ENCODE measurements around the gene NSG1. TPM values are rescaled to one million over a fixed set of nuclear protein-coding genes. Genes with fewer than 3 reads are reported as not detected.

Gene NSG1
- total RNA-seq, 5 donors from 2014 or later (not counting 1 experiment from before 2014, with no cell fraction given) = 14.2 to 42.8 (median 19.2) TPM

DNA sequence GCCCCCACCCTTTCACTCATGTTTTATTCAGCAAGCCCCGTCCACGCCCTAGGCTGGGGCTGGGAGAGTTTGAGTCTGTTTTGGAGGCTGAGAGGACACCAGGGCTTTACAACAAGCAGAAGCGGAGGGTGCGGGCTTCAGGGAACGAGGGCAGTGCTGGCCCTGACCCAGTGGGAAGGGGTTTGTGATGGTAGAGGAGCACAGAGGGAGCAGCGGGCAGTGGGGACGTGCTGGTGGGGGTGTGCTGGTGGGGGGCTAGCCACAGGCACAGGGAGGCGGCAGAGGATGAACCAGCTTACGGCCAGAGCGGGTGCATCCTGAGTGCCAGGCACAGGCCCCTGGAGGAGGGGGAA is 26.4 kb downstream of the NSG1 start:
- Mint-ChIP-seq H3K27ac (no peak overlapping the region), H3K9me3 (peaks cover 0 to 2% (median 0%) of the 10 kb centered on the region in 3 donors), H3K27me3 (no peaks in the 10 kb centered on the region), H3K36me3 (peaks cover 20% of the 10 kb centered on the region), H3K4me1 (peaks cover 7 to 16% (median 15%) of the 10 kb centered on the region in 3 donors), H3K4me3 (no peak overlapping the region)
- Histone ChIP-seq H3K36me3 (ENCODE audit: control insufficient read depth in 2 of 2, extremely low read depth in 1 of 2, insufficient read depth in 1 of 2, low read length in 1 of 2) (peaks cover 7 to 9% of the 10 kb centered on the region in 2 donors), H3K4me1 (ENCODE audit: control insufficient read depth in 1 of 2, extremely low read depth in 1 of 2, insufficient read depth in 2 of 2, low read length in 2 of 2) (peaks cover 4 to 8% of the 10 kb centered on the region in 2 experiments), H3K9me3 (no peaks in the 10 kb centered on the region), H3K27ac (ENCODE audit: low read length) (no peak overlapping the region), H3K27me3 (replicated peaks in 1 of 2; ENCODE audit: control insufficient read depth in 2 of 2, extremely low read depth in 1 of 2, insufficient read depth in 2 of 2, low read length in 1 of 2) (no peaks in the 10 kb centered on the region), H3K4me3 (ENCODE audit: control insufficient read depth in 1 of 2, extremely low read depth in 1 of 2, low read length in 1 of 2) (no peak overlapping the region)
- 94% methylated on average over 8 of the region's 10 CpGs for WGBS (ENCODE audit: insufficient coverage)
- ChIA-PET POLR2A (no interaction called here), CTCF (no interaction called here)
- DNase-seq = no peak
- no peak for ATAC-seq (replicated peaks in 1 of 4)

DNA sequence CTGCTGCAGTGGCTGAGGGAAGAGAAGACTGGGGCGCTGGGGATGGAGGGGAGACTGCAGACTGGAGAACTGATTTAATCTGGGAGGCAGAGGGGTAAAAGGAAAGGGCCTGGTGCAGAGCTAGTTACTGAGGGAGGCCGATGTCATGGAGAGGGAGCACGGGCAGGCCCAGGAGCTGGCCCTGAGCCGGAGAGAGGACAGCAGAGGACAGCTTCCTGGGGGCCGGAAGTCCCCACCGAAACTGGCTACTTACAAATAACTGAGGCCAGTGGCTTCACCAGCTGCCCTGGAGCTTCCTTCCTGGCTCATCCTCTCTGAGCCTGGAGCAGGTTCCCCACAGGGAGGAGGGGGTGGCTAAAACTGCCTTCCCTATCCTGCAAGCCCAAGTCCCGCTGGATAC is 26.9 kb downstream of the NSG1 start:
- no peak overlapping the region for H3K27ac ChIP-seq (ENCODE audit: low read length)

GRCh38 chr4:4415107-4415805 is 28.4 kb downstream of the NSG1 start:
- DNase-seq = no peak
- CTCF ChIA-PET = no interaction called here
- no peak overlapping the region for H3K27ac Mint-ChIP-seq

More for the DNA sequence above, 26.9 kb downstream of the NSG1 start:
- CTCF ChIA-PET = no interaction called here
- peaks cover 12 to 20% (median 20%) of the 10 kb centered on the region in 3 donors for H3K4me1 Mint-ChIP-seq
- no peaks in the 10 kb centered on the region for H3K27me3 Mint-ChIP-seq
- POLR2A ChIA-PET = no interaction called here
- Histone ChIP-seq H3K36me3 (ENCODE audit: control insufficient read depth in 2 of 2, extremely low read depth in 1 of 2, insufficient read depth in 1 of 2, low read length in 1 of 2) (peaks cover 7 to 9% of the 10 kb centered on the region in 2 donors), H3K4me1 (ENCODE audit: control insufficient read depth in 1 of 2, extremely low read depth in 1 of 2, insufficient read depth in 2 of 2, low read length in 2 of 2) (peaks cover 8 to 13% of the 10 kb centered on the region in 2 experiments), H3K27me3 (replicated peaks in 1 of 2; ENCODE audit: control insufficient read depth in 2 of 2, extremely low read depth in 1 of 2, insufficient read depth in 2 of 2, low read length in 1 of 2) (no peaks in the 10 kb centered on the region), H3K4me3 (ENCODE audit: control insufficient read depth in 1 of 2, extremely low read depth in 1 of 2, low read length in 1 of 2) (no peak overlapping the region), H3K9me3 (no peaks in the 10 kb centered on the region)
- H3K36me3 Mint-ChIP-seq = peaks cover 25% of the 10 kb centered on the region
- DNase-seq (no peak), ATAC-seq (replicated peaks in 1 of 4) (no peak)
- peaks cover 0 to 2% (median 0%) of the 10 kb centered on the region in 3 donors for H3K9me3 Mint-ChIP-seq
- no peak overlapping the region for H3K27ac Mint-ChIP-seq
- WGBS (ENCODE audit: insufficient coverage) = 87% methylated on average over 6 of the region's 7 CpGs
- H3K4me3 Mint-ChIP-seq = no peak overlapping the region

GRCh38 chr4:4415806-4416805 is 29.2 kb downstream of the NSG1 start:
- ChIA-PET CTCF (no interaction called here), POLR2A (no interaction called here)
- Histone ChIP-seq H3K9me3 (no peaks in the 10 kb centered on the region), H3K27ac (ENCODE audit: low read length) (no peak overlapping the region), H3K4me3 (ENCODE audit: control insufficient read depth in 1 of 2, extremely low read depth in 1 of 2, low read length in 1 of 2) (no peak overlapping the region), H3K4me1 (ENCODE audit: control insufficient read depth in 1 of 2, extremely low read depth in 1 of 2, insufficient read depth in 2 of 2, low read length in 2 of 2) (peaks cover 12 to 23% of the 10 kb centered on the region in 2 experiments), H3K36me3 (ENCODE audit: control insufficient read depth in 2 of 2, extremely low read depth in 1 of 2, insufficient read depth in 1 of 2, low read length in 1 of 2) (peaks cover 16 to 20% of the 10 kb centered on the region in 2 donors), H3K27me3 (replicated peaks in 1 of 2; ENCODE audit: control insufficient read depth in 2 of 2, extremely low read depth in 1 of 2, insufficient read depth in 2 of 2, low read length in 1 of 2) (no peaks in the 10 kb centered on the region)
- DNase-seq (no peak), ATAC-seq (replicated peaks in 1 of 4) (no peak)
- H3K36me3 Mint-ChIP-seq = peaks cover 42% of the 10 kb centered on the region
- H3K4me1 Mint-ChIP-seq = peaks cover 24 to 34% (median 33%) of the 10 kb centered on the region in 3 donors
- H3K27me3 Mint-ChIP-seq = no peaks in the 10 kb centered on the region
- H3K9me3 Mint-ChIP-seq = peaks cover 0 to 2% (median 0%) of the 10 kb centered on the region in 3 donors
- peak overlapping the region in 1 of 2 donors; percentile 10 for H3K27ac Mint-ChIP-seq
- WGBS (ENCODE audit: insufficient coverage) = over 99% methylated on average over 25 of the region's 27 CpGs
- H3K4me3 Mint-ChIP-seq = no peak overlapping the region

More at GRCh38 chr4:4415107-4415805, 28.4 kb downstream of the NSG1 start:
- H3K36me3 ChIP-seq (ENCODE audit: control insufficient read depth in 2 of 2, extremely low read depth in 1 of 2, insufficient read depth in 1 of 2, low read length in 1 of 2) = peaks cover 15 to 16% of the 10 kb centered on the region in 2 donors
- Mint-ChIP-seq H3K36me3 (peaks cover 33% of the 10 kb centered on the region), H3K9me3 (peaks cover 0 to 2% (median 0%) of the 10 kb centered on the region in 3 donors), H3K4me1 (peaks cover 24 to 33% (median 31%) of the 10 kb centered on the region in 3 donors), H3K4me3 (no peak overlapping the region), H3K27me3 (no peaks in the 10 kb centered on the region)
- no peak overlapping the region for H3K4me3 ChIP-seq (ENCODE audit: control insufficient read depth in 1 of 2, extremely low read depth in 1 of 2, low read length in 1 of 2)
- no peaks in the 10 kb centered on the region for H3K9me3 ChIP-seq
- 96% methylated on average over 18 of the region's 19 CpGs for WGBS (ENCODE audit: insufficient coverage)
- H3K27me3 ChIP-seq (replicated peaks in 1 of 2; ENCODE audit: control insufficient read depth in 2 of 2, extremely low read depth in 1 of 2, insufficient read depth in 2 of 2, low read length in 1 of 2) = no peaks in the 10 kb centered on the region
- H3K27ac ChIP-seq (ENCODE audit: low read length) = no peak overlapping the region
- peaks cover 12 to 23% of the 10 kb centered on the region in 2 experiments for H3K4me1 ChIP-seq (ENCODE audit: control insufficient read depth in 1 of 2, extremely low read depth in 1 of 2, insufficient read depth in 2 of 2, low read length in 2 of 2)
- POLR2A ChIA-PET = no interaction called here
- no peak for ATAC-seq (replicated peaks in 1 of 4)

DNA sequence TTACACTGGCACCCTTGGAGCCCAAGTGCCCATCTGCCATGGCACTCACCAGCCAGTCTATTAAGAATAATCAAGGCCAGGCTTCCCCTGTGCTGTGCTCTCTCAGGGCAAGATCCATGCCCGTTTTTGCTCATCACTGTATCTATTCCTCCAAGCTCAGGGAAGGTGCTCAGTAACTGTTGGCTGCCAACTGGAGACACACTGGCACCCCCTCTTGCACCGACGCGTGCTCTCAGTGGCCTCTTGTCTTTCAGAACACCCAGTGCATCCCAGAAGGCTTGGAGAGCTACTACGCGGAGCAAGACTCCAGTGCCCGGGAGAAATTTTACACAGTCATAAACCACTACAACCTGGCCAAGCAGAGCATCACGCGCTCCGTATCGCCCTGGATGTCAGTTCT is 30.1 kb downstream of the NSG1 start:
- ChIA-PET POLR2A (no interaction called here), CTCF (no interaction called here)
- ATAC-seq (replicated peaks in 1 of 4) (no peak), DNase-seq (no peak)
- Mint-ChIP-seq H3K4me3 (no peak overlapping the region), H3K9me3 (peaks cover 0 to 2% (median 0%) of the 10 kb centered on the region in 3 donors), H3K36me3 (peaks cover 45% of the 10 kb centered on the region), H3K4me1 (peaks cover 24 to 34% (median 33%) of the 10 kb centered on the region in 3 donors), H3K27me3 (no peaks in the 10 kb centered on the region), H3K27ac (peak overlapping the region in 1 of 2 donors; percentile 50)
- Histone ChIP-seq H3K27me3 (replicated peaks in 1 of 2; ENCODE audit: control insufficient read depth in 2 of 2, extremely low read depth in 1 of 2, insufficient read depth in 2 of 2, low read length in 1 of 2) (no peaks in the 10 kb centered on the region), H3K9me3 (no peaks in the 10 kb centered on the region), H3K36me3 (ENCODE audit: control insufficient read depth in 2 of 2, extremely low read depth in 1 of 2, insufficient read depth in 1 of 2, low read length in 1 of 2) (peaks cover 23 to 26% of the 10 kb centered on the region in 2 donors), H3K4me1 (ENCODE audit: control insufficient read depth in 1 of 2, extremely low read depth in 1 of 2, insufficient read depth in 2 of 2, low read length in 2 of 2) (peaks cover 12 to 23% of the 10 kb centered on the region in 2 experiments), H3K4me3 (ENCODE audit: control insufficient read depth in 1 of 2, extremely low read depth in 1 of 2, low read length in 1 of 2) (no peak overlapping the region), H3K27ac (ENCODE audit: low read length) (no peak overlapping the region)
- 99% methylated on average over 7 of the region's 11 CpGs for WGBS (ENCODE audit: insufficient coverage)

GRCh38 chr4:4417886-4418285 is 31.0 kb downstream of the NSG1 start:
- peaks cover 12 to 23% of the 10 kb centered on the region in 2 experiments for H3K4me1 ChIP-seq (ENCODE audit: control insufficient read depth in 1 of 2, extremely low read depth in 1 of 2, insufficient read depth in 2 of 2, low read length in 2 of 2)
- H3K4me3 ChIP-seq (ENCODE audit: control insufficient read depth in 1 of 2, extremely low read depth in 1 of 2, low read length in 1 of 2) = no peak overlapping the region
- H3K36me3 ChIP-seq (ENCODE audit: control insufficient read depth in 2 of 2, extremely low read depth in 1 of 2, insufficient read depth in 1 of 2, low read length in 1 of 2) = peaks cover 24 to 30% of the 10 kb centered on the region in 2 donors
- H3K27ac ChIP-seq (ENCODE audit: low read length) = no peak overlapping the region
- peaks cover 24 to 34% (median 33%) of the 10 kb centered on the region in 3 donors for H3K4me1 Mint-ChIP-seq
- peaks cover 49% of the 10 kb centered on the region for H3K36me3 Mint-ChIP-seq
- H3K27me3 ChIP-seq (replicated peaks in 1 of 2; ENCODE audit: control insufficient read depth in 2 of 2, extremely low read depth in 1 of 2, insufficient read depth in 2 of 2, low read length in 1 of 2) = no peaks in the 10 kb centered on the region
- CTCF ChIA-PET = interaction anchor here (0.6 to 1.0 kb wide), 2 partner anchors 12 to 123 kb away, joined by 3 to 9 read pairs; no protein-coding TSS in a partner anchor
- H3K9me3 Mint-ChIP-seq = peaks cover 0 to 2% (median 0%) of the 10 kb centered on the region in 3 donors
- DNase-seq = no peak
- ATAC-seq (replicated peaks in 1 of 4) = peak in 1 of 4 experiments; percentile 31
- POLR2A ChIA-PET = no interaction called here
- peak overlapping the region; percentile 64 to 86 for H3K27ac Mint-ChIP-seq
- no CpG with 5 or more reads among the region's 7 CpGs for WGBS (ENCODE audit: insufficient coverage)
- H3K4me3 Mint-ChIP-seq = peak overlapping the region in 2 of 3 donors; percentile 24 to 40
- H3K9me3 ChIP-seq = no peaks in the 10 kb centered on the region
- H3K27me3 Mint-ChIP-seq = no peaks in the 10 kb centered on the region
